ENCODE data around the gene WBP2NL. TPM values are rescaled to one million over a fixed set of nuclear protein-coding genes. Genes with fewer than 3 reads are reported as not detected.

Gene WBP2NL
- total RNA-seq, 1 experiment from 2014 or later = 1.0 TPM

GRCh38 chr22:42052765-42053164 lies 54.2 kb downstream of the WBP2NL start:
- H3K27me3 Mint-ChIP-seq (ENCODE audit: insufficient read depth, unreplicated experiment) = no peaks in the 10 kb centered on the region
- BruUV-seq (replicated peaks) = no TSS peak
- no peak overlapping the region for H3K27ac Mint-ChIP-seq (ENCODE audit: unreplicated experiment)
- intact Hi-C loops (cut with micrococcal nuclease; ENCODE audit: unreplicated experiment) = loop anchor here (10.0 kb wide), 1 partner anchor 62 kb away; no protein-coding TSS in a partner anchor
- POLR2A ChIA-PET = no interaction called here
- Histone ChIP-seq H3K27me3 (replicated peaks; ENCODE audit: control insufficient read depth, insufficient read depth, low read length) (no peaks in the 10 kb centered on the region), H3K9me3 (peaks cover 18% of the 10 kb centered on the region), H3K4me1 (no peaks in the 10 kb centered on the region), H3K4me3 (ENCODE audit: low read depth, low read length) (no peak overlapping the region), H3K36me3 (ENCODE audit: control insufficient read depth, insufficient read depth, low read length) (no peaks in the 10 kb centered on the region)
- H3K4me1 Mint-ChIP-seq (ENCODE audit: low read depth, unreplicated experiment) = no peaks in the 10 kb centered on the region
- no peak for DNase-seq
- H3K4me3 Mint-ChIP-seq (ENCODE audit: unreplicated experiment) = no peak overlapping the region
- H3K36me3 Mint-ChIP-seq (ENCODE audit: insufficient read depth, unreplicated experiment) = no peaks in the 10 kb centered on the region
- CTCF ChIA-PET = no interaction called here
- H3K9me3 Mint-ChIP-seq (ENCODE audit: unreplicated experiment) = peaks cover 21% of the 10 kb centered on the region
- TF ChIP-seq, protein P1, sequence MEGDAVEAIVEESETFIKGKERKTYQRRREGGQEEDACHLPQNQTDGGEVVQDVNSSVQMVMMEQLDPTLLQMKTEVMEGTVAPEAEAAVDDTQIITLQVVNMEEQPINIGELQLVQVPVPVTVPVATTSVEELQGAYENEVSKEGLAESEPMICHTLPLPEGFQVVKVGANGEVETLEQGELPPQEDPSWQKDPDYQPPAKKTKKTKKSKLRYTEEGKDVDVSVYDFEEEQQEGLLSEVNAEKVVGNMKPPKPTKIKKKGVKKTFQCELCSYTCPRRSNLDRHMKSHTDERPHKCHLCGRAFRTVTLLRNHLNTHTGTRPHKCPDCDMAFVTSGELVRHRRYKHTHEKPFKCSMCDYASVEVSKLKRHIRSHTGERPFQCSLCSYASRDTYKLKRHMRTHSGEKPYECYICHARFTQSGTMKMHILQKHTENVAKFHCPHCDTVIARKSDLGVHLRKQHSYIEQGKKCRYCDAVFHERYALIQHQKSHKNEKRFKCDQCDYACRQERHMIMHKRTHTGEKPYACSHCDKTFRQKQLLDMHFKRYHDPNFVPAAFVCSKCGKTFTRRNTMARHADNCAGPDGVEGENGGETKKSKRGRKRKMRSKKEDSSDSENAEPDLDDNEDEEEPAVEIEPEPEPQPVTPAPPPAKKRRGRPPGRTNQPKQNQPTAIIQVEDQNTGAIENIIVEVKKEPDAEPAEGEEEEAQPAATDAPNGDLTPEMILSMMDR (IDR thresholded peaks at IDR 0.05; ENCODE audit: insufficient read depth in 1 of 2, low read depth in 1 of 2, low read length in 1 of 2, severe bottlenecking in 1 of 2, unreplicated experiment in 1 of 2) = no peak

- CTCF ChIA-PET = interaction anchor here (0.7 kb wide), 1 partner anchor 101 kb away, joined by 3 read pairs; no protein-coding TSS in a partner anchor
- no peak for DNase-seq
Measured at GRCh38 chr22:42056757-42057511, 58.3 kb downstream of the WBP2NL start.

DNA sequence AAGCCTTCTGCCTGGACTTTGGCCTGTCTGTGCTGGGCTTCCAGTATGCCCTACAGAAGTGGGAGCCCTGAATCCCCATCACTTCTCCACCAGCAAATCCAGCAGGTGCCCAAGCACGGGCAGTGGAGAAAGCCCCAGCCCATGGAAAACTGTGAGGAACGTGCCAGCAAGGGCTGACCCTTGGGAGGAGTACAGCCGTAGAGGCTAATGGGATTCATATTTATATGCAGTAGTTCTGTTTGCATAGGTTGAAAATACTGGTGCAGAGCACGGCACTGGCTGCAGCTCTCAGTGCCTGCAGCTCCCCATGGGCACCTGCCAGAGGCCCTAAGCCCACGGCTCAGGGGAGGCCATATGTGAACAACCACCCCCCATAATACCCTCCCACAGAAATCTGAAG lies 61.9 kb downstream of the WBP2NL start:
- BruUV-seq (replicated peaks) = no TSS peak
- intact Hi-C loops (cut with micrococcal nuclease; ENCODE audit: unreplicated experiment) = no loop called here
- CTCF ChIA-PET = no interaction called here
- TF ChIP-seq, protein P1 (IDR thresholded peaks at IDR 0.05; ENCODE audit: insufficient read depth in 1 of 2, low read depth in 1 of 2, low read length in 1 of 2, severe bottlenecking in 1 of 2, unreplicated experiment in 1 of 2) = no peak
- Histone ChIP-seq H3K36me3 (ENCODE audit: control insufficient read depth, insufficient read depth, low read length) (no peaks in the 10 kb centered on the region), H3K9me3 (peaks cover 18% of the 10 kb centered on the region), H3K4me3 (ENCODE audit: low read depth, low read length) (no peak overlapping the region), H3K4me1 (no peaks in the 10 kb centered on the region), H3K27me3 (replicated peaks; ENCODE audit: control insufficient read depth, insufficient read depth, low read length) (no peaks in the 10 kb centered on the region)
- Mint-ChIP-seq H3K27ac (ENCODE audit: unreplicated experiment) (no peak overlapping the region), H3K9me3 (ENCODE audit: unreplicated experiment) (peaks cover 32% of the 10 kb centered on the region), H3K27me3 (ENCODE audit: insufficient read depth, unreplicated experiment) (no peaks in the 10 kb centered on the region), H3K4me1 (ENCODE audit: low read depth, unreplicated experiment) (no peaks in the 10 kb centered on the region), H3K36me3 (ENCODE audit: insufficient read depth, unreplicated experiment) (peaks cover 14% of the 10 kb centered on the region), H3K4me3 (ENCODE audit: unreplicated experiment) (no peak overlapping the region)
- no peak for DNase-seq
- POLR2A ChIA-PET = no interaction called here

More at GRCh38 chr22:42056757-42057511, 58.3 kb downstream of the WBP2NL start:
- intact Hi-C loops (cut with micrococcal nuclease; ENCODE audit: unreplicated experiment) = loop anchor here (10.0 kb wide), 1 partner anchor 58 kb away; no protein-coding TSS in a partner anchor
- Mint-ChIP-seq H3K27me3 (ENCODE audit: insufficient read depth, unreplicated experiment) (no peaks in the 10 kb centered on the region), H3K4me1 (ENCODE audit: low read depth, unreplicated experiment) (no peaks in the 10 kb centered on the region), H3K4me3 (ENCODE audit: unreplicated experiment) (no peak overlapping the region), H3K36me3 (ENCODE audit: insufficient read depth, unreplicated experiment) (peaks cover 6% of the 10 kb centered on the region), H3K9me3 (ENCODE audit: unreplicated experiment) (peaks cover 32% of the 10 kb centered on the region), H3K27ac (ENCODE audit: unreplicated experiment) (no peak overlapping the region)
- peaks cover 18% of the 10 kb centered on the region for H3K9me3 ChIP-seq
- no peaks in the 10 kb centered on the region for H3K36me3 ChIP-seq (ENCODE audit: control insufficient read depth, insufficient read depth, low read length)
- no peak overlapping the region for H3K4me3 ChIP-seq (ENCODE audit: low read depth, low read length)
- POLR2A ChIA-PET = no interaction called here
- BruUV-seq (replicated peaks) = no TSS peak
- H3K4me1 ChIP-seq = no peaks in the 10 kb centered on the region
- no peaks in the 10 kb centered on the region for H3K27me3 ChIP-seq (replicated peaks; ENCODE audit: control insufficient read depth, insufficient read depth, low read length)
- TF ChIP-seq, protein P1 (IDR thresholded peaks at IDR 0.05; ENCODE audit: insufficient read depth in 1 of 2, low read depth in 1 of 2, low read length in 1 of 2, severe bottlenecking in 1 of 2, unreplicated experiment in 1 of 2) = no peak

All from Caco-2 (cell line).